Neuron (in vitro differentiated cells): Measurements from ENCODE around the gene GNG7.
"Not testable (repeated sequence)": the region's sequence is repeated elsewhere in the genome, so short reads cannot be mapped to it uniquely, and the experiment has no call there.

Source experiments
- H2AFZ ChIP-seq: one replicate; pipeline ENCODE4 v1.6.1; 2013; ENCODE audit warnings: low read depth, mild to moderate bottlenecking, inconsistent platforms, low read length, moderate library complexity
- H3K27me3 ChIP-seq: one replicate; pipeline ENCODE4 v1.6.1; 2013; ENCODE audit warnings: low read length; ENCODE audit not compliant: insufficient read depth
- H3K36me3 ChIP-seq: one replicate; pipeline ENCODE4 v1.6.1; 2013; ENCODE audit warnings: low read length; ENCODE audit not compliant: insufficient read depth
- H3K4me1 ChIP-seq: one replicate; pipeline ENCODE4 v1.6.1; 2013; ENCODE audit warnings: low read length; ENCODE audit not compliant: insufficient read depth
- H3K4me3 ChIP-seq: 2 replicates; pipeline ENCODE4 v1.5.1; 2013; ENCODE audit warnings: mild to moderate bottlenecking, low read length, moderate library complexity
- H3K9me3 ChIP-seq: one replicate; pipeline ENCODE4 v1.6.1; 2013; ENCODE audit warnings: low read length

Gene GNG7

DNA sequence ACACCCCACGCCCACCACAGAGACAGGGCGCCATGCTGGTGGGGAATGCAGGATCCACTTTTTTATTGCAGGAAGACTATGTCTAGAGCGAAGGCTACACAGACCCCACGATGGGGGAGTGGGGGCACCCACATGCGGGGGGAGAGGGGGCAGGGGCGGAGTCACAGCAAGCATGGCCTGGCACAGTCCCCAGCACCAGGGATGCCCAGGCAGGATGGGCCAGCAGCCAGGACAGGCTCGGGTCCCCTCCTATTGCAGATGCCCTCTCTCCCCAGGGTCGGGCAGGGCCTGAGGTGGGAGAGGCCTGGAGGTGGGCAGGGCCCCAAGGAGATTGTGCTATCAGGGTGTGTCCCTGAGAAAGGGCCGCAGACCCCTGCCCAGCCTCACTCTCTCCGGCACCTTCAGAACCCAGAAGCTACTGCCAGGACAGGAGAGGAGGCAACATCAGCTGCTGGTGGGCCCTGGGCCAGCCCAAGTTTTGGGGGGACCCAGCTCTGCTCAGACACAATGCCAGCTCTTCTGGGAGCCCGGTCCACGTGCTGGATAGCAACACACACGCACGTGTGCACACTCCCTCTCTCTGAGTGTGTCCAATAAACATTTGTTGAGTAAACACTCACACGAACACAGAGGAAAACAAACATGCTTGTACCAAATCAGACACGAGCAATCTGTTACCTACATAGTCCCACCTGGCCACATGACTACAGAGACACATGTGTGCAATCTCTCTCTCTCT, 12.2 kb upstream of the GNG7 start:
- H3K4me3 ChIP-seq, result no peak overlapping the region
- H3K27me3 ChIP-seq, result no peaks in the 10 kb centered on the region
- no peak overlapping the region for H2AFZ ChIP-seq
- H3K4me1 ChIP-seq, result no peaks in the 10 kb centered on the region
- H3K36me3 ChIP-seq, result peaks cover 5% of the 10 kb centered on the region
- peaks cover 11% of the 10 kb centered on the region for H3K9me3 ChIP-seq

- not testable (repeated sequence) for H3K4me1 ChIP-seq, H3K36me3 ChIP-seq, H3K27me3 ChIP-seq, H2AFZ ChIP-seq, H3K4me3 ChIP-seq
- peaks cover 11% of the 10 kb centered on the region for H3K9me3 ChIP-seq
These were observed 11.6 kb upstream of the GNG7 start for GRCh38 chr19:2714102-2714501.

GRCh38 chr19:2713170-2713569, 10.7 kb upstream of the GNG7 start:
- H3K4me3 ChIP-seq, H3K36me3 ChIP-seq, H3K27me3 ChIP-seq, H3K4me1 ChIP-seq, H2AFZ ChIP-seq: not testable (repeated sequence)
- peaks cover 11% of the 10 kb centered on the region for H3K9me3 ChIP-seq

DNA sequence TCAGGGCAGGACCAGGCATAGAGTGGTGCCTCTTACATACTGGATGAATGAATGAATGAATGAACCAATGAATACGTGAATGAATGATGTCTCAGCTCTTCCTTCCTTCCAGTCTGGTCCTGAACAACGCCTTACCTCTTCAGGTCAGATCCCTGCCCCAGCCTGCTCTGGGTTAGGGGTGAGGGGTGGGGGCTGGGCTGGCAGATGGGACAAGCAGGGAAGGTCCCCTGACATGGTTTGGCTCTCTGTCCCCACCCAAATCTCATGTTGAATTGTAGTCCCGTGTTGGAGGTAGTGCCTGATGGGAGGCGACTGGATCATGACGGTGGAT, 9.3 kb upstream of the GNG7 start:
- no peak overlapping the region for H2AFZ ChIP-seq
- H3K4me3 ChIP-seq, result no peak overlapping the region
- H3K4me1 ChIP-seq, result no peaks in the 10 kb centered on the region
- no peaks in the 10 kb centered on the region for H3K36me3 ChIP-seq
- peaks cover 11% of the 10 kb centered on the region for H3K9me3 ChIP-seq
- no peaks in the 10 kb centered on the region for H3K27me3 ChIP-seq

GRCh38 chr19:2711172-2711874, 8.8 kb upstream of the GNG7 start:
- Histone ChIP-seq H2AFZ (no peak overlapping the region), H3K9me3 (peaks cover 11% of the 10 kb centered on the region), H3K36me3 (no peaks in the 10 kb centered on the region), H3K4me1 (no peaks in the 10 kb centered on the region), H3K27me3 (no peaks in the 10 kb centered on the region), H3K4me3 (no peak overlapping the region)

DNA sequence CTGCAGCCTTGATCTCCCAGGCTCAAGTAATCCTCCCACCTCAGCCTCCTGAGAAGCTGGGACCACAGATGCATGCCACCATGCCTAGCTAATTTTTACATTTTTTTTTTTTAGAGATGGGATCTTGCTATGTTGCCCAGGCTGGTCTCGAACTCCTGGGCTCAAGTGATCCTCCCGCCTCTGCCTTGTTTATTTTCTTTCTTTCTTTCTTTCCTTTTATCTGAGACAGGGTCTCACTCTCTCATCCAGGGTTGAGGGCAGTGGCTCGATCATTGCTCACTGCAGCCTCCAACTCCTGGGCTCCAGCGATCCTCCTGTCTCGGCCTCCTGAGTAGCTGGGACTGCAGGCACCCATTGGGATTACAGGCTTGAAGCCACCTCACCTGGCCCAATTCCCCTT, 3.8 kb upstream of the GNG7 start:
- Histone ChIP-seq H3K36me3 (no peaks in the 10 kb centered on the region), H3K9me3 (no peaks in the 10 kb centered on the region), H2AFZ (no peak overlapping the region), H3K27me3 (peaks cover 8% of the 10 kb centered on the region), H3K4me3 (no peak overlapping the region), H3K4me1 (peaks cover 8% of the 10 kb centered on the region)

DNA sequence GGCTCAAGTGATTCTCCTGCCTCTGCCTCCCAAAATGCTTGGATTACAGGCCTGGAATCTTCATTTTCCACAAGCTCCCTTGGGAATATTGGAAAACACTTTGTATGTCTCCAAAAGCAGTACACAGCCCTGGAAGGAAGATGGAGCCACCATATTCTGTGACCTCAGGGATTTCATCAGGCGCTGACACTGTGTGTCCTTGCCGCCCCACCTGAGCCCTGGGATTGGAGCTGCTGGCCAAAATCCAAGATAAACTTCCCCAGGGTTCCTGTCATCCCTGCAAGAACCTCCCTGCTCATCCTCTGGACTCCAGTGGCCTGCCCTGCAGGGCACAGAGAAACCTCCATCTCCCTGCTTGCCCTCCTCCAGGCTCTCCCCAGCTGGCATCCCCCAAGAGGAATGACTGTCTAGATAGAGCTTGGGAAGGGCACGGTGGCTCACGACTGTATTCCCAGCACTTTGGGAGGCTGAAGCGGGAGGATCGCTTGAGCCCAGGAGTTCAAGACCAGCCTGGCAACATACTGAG, 1.3 kb upstream of the GNG7 start:
- Histone ChIP-seq H2AFZ (no peak overlapping the region), H3K4me3 (no peak overlapping the region), H3K4me1 (peaks cover 15% of the 10 kb centered on the region), H3K9me3 (no peaks in the 10 kb centered on the region), H3K36me3 (no peaks in the 10 kb centered on the region), H3K27me3 (peaks cover 22% of the 10 kb centered on the region)

GRCh38 chr19:2703077-2703437, 563 bp upstream of the GNG7 start:
- peaks cover 22% of the 10 kb centered on the region for H3K27me3 ChIP-seq
- H3K4me3 ChIP-seq, result peak overlapping the region; percentile 30
- no peaks in the 10 kb centered on the region for H3K9me3 ChIP-seq
- no peak overlapping the region for H2AFZ ChIP-seq
- H3K4me1 ChIP-seq, result peaks cover 15% of the 10 kb centered on the region
- H3K36me3 ChIP-seq, result no peaks in the 10 kb centered on the region

- Histone ChIP-seq H3K4me1 (peaks cover 15% of the 10 kb centered on the region), H3K9me3 (no peaks in the 10 kb centered on the region), H3K36me3 (no peaks in the 10 kb centered on the region), H2AFZ (no peak overlapping the region), H3K4me3 (peak overlapping the region; percentile 77), H3K27me3 (peaks cover 22% of the 10 kb centered on the region)
These were observed 929 bp downstream of the GNG7 start for GRCh38 chr19:2701361-2702169.

GRCh38 chr19:2700660-2701360, 1.7 kb downstream of the GNG7 start:
- H3K27me3 ChIP-seq, result peaks cover 22% of the 10 kb centered on the region
- no peak overlapping the region for H2AFZ ChIP-seq
- no peaks in the 10 kb centered on the region for H3K36me3 ChIP-seq
- no peaks in the 10 kb centered on the region for H3K9me3 ChIP-seq
- no peak overlapping the region for H3K4me3 ChIP-seq
- H3K4me1 ChIP-seq, result peaks cover 15% of the 10 kb centered on the region

GRCh38 chr19:2699413-2700140, 2.9 kb downstream of the GNG7 start:
- H2AFZ ChIP-seq, result no peak overlapping the region
- H3K9me3 ChIP-seq, result no peaks in the 10 kb centered on the region
- H3K36me3 ChIP-seq, result no peaks in the 10 kb centered on the region
- H3K4me1 ChIP-seq, result peaks cover 18% of the 10 kb centered on the region
- no peak overlapping the region for H3K4me3 ChIP-seq
- peaks cover 22% of the 10 kb centered on the region for H3K27me3 ChIP-seq

GRCh38 chr19:2694196-2694595, 8.3 kb downstream of the GNG7 start:
- Histone ChIP-seq H3K27me3 (no peaks in the 10 kb centered on the region), H3K4me3 (no peak overlapping the region), H2AFZ (no peak overlapping the region), H3K4me1 (peaks cover 2% of the 10 kb centered on the region), H3K9me3 (no peaks in the 10 kb centered on the region), H3K36me3 (no peaks in the 10 kb centered on the region)
